ENCODE data around the gene PSMA6. TPM values are rescaled to one million over a fixed set of nuclear protein-coding genes. Genes with fewer than 3 reads are reported as not detected.

The PSMA6 gene
- total and polyA plus RNA-seq, 2 of the 8 experiments (the other 6 are each of a cell fraction or from before 2014, with no cell fraction given) = 180 to 238 TPM

GRCh38 chr14:35365130-35366055 lies 73.2 kb downstream of the PSMA6 start (continued):
- TF ChIP-seq CTCF (IDR thresholded peaks at IDR 0.05; ENCODE audit: control extremely low read depth in 1 of 3, insufficient read depth in 1 of 3, low read depth in 1 of 3, low read length in 3 of 3) = no peak
